GM18520 (cell line): ENCODE data around the gene OR51G2.

Source experiments
- ATAC-seq: cut with Tn5 transposase; IDR thresholded peaks from one replicate; pipeline ENCODE4 v1.9.1; 2021; ENCODE audit not compliant: unreplicated experiment

The OR51G2 gene

DNA sequence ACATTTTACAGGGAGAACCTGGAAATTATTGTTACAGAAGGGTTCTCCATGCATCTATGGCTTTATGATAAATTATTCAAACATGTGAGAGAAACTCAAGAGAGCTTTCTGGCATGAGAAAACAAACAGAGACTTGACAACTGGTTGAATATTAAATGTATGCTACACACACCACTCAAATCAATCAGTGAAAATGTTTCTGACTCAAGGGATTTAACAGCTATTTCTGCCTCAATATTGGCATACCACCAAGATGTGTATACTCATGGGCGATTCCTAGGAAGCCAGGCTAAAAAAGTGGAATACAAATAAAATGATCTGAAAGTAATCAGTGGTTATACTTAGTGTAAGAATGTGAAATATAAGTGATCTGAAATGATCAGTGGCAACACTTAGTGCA, 53.3 kb downstream of the OR51G2 start:
- ATAC-seq: no peak

DNA sequence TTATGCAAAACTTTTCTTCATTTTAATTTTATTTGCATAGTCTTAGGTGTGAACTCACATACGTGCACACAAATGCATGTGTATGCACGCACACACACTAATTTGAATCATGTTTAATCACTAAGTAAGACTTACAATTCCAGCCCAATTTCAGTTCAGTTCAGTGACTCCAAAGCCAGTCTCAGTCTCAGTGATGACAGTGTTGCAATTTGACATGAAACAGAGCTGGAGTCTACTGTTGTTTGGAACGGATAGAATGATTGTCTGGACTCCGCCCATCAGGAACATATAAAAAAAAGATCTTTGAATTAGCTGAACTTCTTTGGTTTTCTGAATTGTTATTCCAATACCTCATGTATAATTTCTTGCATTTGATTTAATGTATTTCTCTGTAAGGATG, 55.3 kb downstream of the OR51G2 start:
- no peak for ATAC-seq
